Activated naive CD4-positive, alpha-beta T cell treated with anti-CD3 and anti-CD28 coated beads, Interleukin-2, amount 50 U/mL, for 72 hours (primary cell): Measurements from ENCODE around the gene ASTL. TPM values are rescaled to one million over a fixed set of nuclear protein-coding genes. Genes with fewer than 3 reads are reported as not detected.

Source experiments
- ATAC-seq, 2 donors: fragments of 150-1000 bp; cut with Tn5 transposase; 2 replicates each; pipeline ENCODE4 v1.10.0; 2021; ENCODE audit warnings: mild to moderate bottlenecking in 2 of 2, moderate library complexity in 2 of 2
- DNase-seq, 2 donors: peaks; one replicate each; pipeline ENCODE4 v3.0.0; 2021 to 2022; ENCODE audit warnings: low spot score in 2 of 2
- H3K27ac Mint-ChIP-seq, 2 donors: one replicate each; pipeline ENCODE4 v1.8.0; 2022; ENCODE audit warnings: mild to moderate bottlenecking in 2 of 2, mixed read lengths in 2 of 2
- H3K36me3 Mint-ChIP-seq, 2 donors: one replicate each; pipeline ENCODE4 v1.8.0; 2022; ENCODE audit warnings: mixed read lengths in 2 of 2
- H3K9me3 Mint-ChIP-seq, 2 donors: one replicate each; pipeline ENCODE4 v1.8.0; 2022; ENCODE audit warnings: mixed read lengths in 2 of 2
- total RNA-seq, 2 donors: library from RNA; stranded (reverse); gene quantifications; one replicate each; pipeline ENCODE4 v1.2.3, GENCODE V29; 2022

The ASTL gene
- 1 to 10 TPM in 1 of 2 donors, under 1 TPM in 1; 0.82 to 3.4 TPM for total RNA-seq

DNA sequence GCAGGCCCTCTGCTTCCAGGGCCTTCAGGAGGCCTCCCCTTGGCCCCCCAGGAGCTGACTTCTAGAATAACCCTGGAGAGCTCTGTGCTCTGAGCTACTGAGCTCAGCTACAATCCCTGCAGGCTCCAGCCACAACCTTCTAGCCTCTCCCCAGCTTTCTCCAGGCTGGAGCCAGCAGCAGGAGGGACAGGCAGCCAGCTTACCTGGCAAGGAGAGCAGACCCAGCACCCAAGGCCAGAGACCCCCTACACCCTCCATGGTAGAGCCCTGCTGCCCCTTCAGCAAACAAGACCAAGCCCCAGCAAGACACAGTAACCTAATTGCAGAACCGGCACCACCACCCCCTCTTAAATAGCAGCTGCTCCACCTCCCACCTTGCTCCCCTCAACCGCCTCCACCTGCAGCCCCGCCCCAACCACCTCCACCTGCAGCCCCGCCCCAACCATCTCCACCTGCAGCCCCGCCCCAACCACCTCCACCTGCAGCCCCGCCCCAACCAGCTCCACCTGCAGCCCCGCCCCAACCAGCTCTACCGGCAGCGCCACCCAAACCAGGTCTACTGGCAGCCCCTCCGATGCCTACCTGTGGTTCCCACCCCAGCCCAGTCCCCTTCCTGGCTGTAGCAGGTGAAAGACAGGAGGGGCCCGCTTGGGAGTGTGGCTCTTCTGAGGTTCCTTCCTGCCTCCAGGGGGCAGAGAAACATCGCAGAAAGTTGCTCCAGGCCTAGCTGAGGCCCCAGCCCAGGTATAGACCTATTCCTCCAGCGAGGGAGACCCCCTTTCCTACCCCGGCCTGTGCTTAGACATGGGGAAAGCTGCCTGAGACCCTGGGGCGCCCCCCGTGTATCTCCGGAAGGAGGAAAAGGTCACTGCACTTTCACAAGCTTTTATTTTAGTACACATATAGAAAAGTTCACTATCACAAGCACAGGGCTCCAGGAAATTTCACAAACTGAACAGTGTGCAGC lies at the start of gene ASTL:
Gene ASTL, minus strand, starts transcription at position 324 of the 967 bp plus-strand sequence. Its CDS starts 66 bp downstream, at position 258.
- peaks cover 15 to 17% of the 10 kb centered on the region in 2 donors for H3K36me3 Mint-ChIP-seq
- peak within 1 kb of the TSS; percentile 53 to 72 for H3K27ac Mint-ChIP-seq
- no peaks in the 10 kb centered on the region for H3K9me3 Mint-ChIP-seq
- peak; percentile 62 to 80 for DNase-seq
- peak; percentile 29 to 70 for ATAC-seq

DNA sequence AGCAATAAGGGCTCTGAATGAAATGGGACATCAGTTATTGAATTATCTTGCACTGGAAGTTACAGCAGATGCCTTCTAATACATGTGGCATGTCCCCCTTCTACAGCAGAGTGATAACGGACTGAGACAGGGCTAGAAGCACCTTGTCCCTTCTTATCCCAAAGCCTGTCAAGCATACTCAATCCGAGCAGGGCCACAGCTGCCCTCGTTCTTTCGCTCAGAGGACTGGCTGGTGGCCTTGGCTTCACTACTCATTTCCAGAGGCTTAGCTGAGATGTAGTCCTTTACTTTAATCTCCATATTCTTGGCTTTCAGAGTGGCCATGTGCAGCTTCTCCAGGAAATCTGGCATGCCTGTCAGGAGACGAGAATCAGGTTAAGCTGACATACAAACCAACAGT lies 48.3 kb upstream of the ASTL start:
- H3K36me3 Mint-ChIP-seq: peaks cover 8 to 19% of the 10 kb centered on the region in 2 donors
- no peak overlapping the region for H3K27ac Mint-ChIP-seq
- DNase-seq: no peak
- no peaks in the 10 kb centered on the region for H3K9me3 Mint-ChIP-seq
- no peak for ATAC-seq

DNA sequence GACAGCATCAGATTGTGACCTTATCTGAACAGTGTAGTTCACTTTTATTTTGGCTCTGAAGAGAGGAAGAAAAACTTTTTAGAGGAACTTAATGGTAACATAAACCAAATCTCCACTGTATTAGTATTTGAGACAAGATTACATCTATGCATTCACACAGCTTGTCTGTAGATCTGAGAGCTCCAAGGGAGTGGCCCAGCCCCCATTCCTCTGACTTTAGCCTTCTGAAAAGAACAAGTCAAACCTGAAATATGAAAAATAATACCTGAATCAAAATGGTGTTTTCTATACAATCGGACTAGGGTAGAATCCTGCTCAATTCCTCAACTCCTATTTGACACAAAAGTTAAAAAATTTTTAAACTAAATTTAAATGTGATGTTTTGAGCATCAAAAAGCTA lies 47.2 kb upstream of the ASTL start:
- Mint-ChIP-seq H3K27ac (peak overlapping the region in 1 of 2 donors; percentile 8), H3K36me3 (peaks cover 4 to 19% of the 10 kb centered on the region in 2 donors)

DNA sequence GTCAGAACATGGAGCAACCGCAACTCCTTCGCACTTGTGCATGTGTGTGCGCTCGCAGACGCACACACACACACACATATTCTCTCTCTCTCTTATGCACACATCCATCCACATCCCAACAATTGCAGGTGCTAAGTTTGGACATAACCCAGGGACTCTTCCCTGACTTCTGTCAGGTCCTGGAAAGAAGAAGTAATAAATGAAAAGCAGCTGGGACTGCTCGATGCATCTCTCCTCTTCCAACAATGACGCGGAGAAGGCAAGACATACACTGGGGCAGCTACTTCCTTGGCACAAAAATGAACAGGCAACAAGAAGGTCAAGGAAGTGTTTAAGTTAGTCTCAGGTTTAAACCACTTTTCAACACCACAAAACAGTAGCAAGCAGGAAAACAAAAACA lies 46.7 kb upstream of the ASTL start:
- DNase-seq (no peak), ATAC-seq (no peak)
- peaks cover 4 to 19% of the 10 kb centered on the region in 2 donors for H3K36me3 Mint-ChIP-seq
- no peaks in the 10 kb centered on the region for H3K9me3 Mint-ChIP-seq
- peak overlapping the region in 1 of 2 donors; percentile 28 for H3K27ac Mint-ChIP-seq

More for the DNA sequence above, 47.2 kb upstream of the ASTL start:
- H3K9me3 Mint-ChIP-seq: no peaks in the 10 kb centered on the region
- ATAC-seq (no peak), DNase-seq (no peak)

DNA sequence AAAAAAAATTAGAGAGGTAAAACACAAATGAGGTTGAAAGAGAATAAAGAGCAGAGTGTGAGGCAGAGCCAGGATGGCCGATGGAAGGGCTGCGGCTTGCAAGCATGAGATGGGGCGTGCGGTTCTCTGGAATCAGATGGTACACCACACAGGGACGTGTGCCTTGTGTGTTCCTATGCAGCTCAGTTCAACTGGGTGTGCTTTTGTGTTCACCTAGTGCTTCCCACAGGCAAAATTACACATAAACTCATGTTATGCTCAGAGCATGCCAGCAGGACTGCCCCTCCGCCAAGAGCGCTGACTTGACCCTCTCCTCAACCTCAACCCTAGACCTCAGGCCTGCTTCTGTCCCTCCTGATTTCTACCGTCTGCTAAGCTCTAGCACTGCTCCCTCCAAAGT lies 45.9 kb upstream of the ASTL start:
- peaks cover 4 to 19% of the 10 kb centered on the region in 2 donors for H3K36me3 Mint-ChIP-seq
- DNase-seq: no peak

DNA sequence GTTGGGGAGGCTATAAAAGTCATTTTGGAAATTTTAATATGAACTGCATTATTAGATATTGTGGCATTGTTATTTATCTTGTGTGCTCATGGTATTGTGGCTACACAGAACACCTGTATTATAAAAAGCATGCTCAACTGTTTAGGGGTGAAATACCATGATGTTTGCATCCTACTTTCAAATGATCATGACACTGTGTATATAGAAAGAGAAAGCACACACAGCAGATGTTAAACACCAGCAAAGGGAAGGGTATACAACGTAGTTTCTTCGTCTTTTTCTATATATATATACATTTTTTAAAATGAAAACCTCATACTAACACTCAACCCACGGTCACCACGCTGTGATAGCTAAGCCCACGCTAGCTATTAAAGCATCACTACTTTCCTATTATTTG lies 43.2 kb upstream of the ASTL start:
- Mint-ChIP-seq H3K36me3 (peaks cover 4 to 11% of the 10 kb centered on the region in 2 donors), H3K27ac (peak overlapping the region in 1 of 2 donors; percentile 26), H3K9me3 (no peaks in the 10 kb centered on the region)
- ATAC-seq (no peak), DNase-seq (no peak)

More for the DNA sequence above, 45.9 kb upstream of the ASTL start:
- ATAC-seq: no peak
- Mint-ChIP-seq H3K9me3 (no peaks in the 10 kb centered on the region), H3K27ac (peak overlapping the region in 1 of 2 donors; percentile 28)

DNA sequence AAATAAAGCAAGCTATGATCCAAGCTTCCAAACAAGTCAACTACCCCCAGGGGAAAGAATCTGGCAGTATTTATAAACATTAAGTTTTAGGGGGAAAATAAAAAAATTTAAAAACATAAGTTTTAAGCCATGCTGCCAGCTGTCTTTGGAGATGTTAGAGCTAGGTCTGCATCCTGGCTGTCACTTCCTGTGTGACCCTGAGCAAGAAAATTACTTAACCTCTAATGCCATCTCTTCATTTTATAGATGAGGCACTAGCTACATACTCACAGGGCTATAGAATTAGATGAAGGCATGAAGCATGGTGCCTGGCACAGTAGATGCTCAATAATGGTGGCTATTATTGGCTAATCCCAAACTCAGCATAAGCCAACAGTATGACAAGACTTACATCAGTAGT lies 42.2 kb upstream of the ASTL start:
- Mint-ChIP-seq H3K36me3 (peaks cover 4 to 11% of the 10 kb centered on the region in 2 donors), H3K27ac (no peak overlapping the region), H3K9me3 (no peaks in the 10 kb centered on the region)
- no peak for DNase-seq
- ATAC-seq: no peak

DNA sequence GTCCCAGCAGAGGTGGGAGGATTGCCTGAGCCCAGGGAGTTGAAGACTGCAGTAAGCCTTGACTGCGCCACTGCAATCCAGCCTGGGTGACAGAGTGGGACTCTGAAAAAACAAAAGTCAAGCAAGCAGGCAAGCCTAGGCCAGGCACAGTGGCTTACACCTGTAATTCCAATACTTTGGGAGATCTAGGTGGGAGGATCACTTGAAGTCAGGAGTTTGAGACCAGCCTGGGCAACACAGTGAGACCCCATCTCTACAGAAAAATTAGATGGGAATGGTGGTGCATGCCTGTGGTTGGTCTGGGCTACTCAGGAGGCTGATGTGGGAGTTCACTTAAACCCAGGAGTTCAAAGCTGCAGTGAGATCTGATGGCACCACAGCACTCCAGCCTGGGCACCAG lies 41.7 kb upstream of the ASTL start:
- Mint-ChIP-seq H3K27ac (no peak overlapping the region), H3K9me3 (no peaks in the 10 kb centered on the region), H3K36me3 (peaks cover 3 to 9% of the 10 kb centered on the region in 2 donors)
- ATAC-seq (no peak), DNase-seq (no peak)

DNA sequence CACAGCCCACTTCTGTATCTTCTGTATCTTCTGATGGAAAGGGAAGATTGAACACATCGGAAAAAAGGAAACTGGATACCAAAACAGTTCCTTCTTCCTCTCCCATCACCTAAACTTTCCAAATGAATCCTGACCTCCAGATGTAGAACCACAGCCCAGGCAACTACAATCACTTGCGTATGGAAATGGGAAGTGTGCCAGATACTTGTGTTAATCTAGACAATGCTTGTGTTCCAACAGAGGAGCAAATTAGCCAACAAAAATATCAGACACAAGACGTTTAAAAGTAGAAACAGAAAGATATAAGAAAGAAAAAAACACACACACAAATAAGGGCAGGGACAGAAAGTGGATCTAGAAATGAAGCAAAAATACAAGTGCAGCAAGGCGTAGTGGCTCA lies 38.4 kb upstream of the ASTL start:
- ATAC-seq (no peak), DNase-seq (no peak)
- Mint-ChIP-seq H3K9me3 (no peaks in the 10 kb centered on the region), H3K36me3 (no peaks in the 10 kb centered on the region), H3K27ac (no peak overlapping the region)

DNA sequence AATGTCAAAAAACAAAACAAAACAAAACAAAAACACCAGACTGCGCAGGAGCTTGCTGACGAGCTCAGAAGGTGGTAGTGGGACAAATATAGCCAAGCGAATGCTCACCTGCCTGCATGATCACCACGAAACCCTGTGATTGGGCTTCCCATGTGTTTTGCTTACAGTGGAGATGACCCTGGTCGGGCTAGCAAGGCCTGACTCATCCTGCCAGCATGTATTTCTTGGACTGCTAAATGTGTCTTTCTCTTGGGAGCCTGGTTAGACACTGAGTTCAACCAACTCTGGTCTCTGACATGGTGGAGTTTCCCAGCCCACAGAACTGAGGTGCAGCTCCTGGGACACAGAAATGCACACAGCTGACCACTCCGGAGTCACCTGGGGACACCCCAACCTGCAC lies 37.6 kb upstream of the ASTL start:
- ATAC-seq: no peak
- no peak for DNase-seq
- Mint-ChIP-seq H3K27ac (no peak overlapping the region), H3K9me3 (no peaks in the 10 kb centered on the region), H3K36me3 (peaks cover 0 to under 1% of the 10 kb centered on the region in 2 donors)

DNA sequence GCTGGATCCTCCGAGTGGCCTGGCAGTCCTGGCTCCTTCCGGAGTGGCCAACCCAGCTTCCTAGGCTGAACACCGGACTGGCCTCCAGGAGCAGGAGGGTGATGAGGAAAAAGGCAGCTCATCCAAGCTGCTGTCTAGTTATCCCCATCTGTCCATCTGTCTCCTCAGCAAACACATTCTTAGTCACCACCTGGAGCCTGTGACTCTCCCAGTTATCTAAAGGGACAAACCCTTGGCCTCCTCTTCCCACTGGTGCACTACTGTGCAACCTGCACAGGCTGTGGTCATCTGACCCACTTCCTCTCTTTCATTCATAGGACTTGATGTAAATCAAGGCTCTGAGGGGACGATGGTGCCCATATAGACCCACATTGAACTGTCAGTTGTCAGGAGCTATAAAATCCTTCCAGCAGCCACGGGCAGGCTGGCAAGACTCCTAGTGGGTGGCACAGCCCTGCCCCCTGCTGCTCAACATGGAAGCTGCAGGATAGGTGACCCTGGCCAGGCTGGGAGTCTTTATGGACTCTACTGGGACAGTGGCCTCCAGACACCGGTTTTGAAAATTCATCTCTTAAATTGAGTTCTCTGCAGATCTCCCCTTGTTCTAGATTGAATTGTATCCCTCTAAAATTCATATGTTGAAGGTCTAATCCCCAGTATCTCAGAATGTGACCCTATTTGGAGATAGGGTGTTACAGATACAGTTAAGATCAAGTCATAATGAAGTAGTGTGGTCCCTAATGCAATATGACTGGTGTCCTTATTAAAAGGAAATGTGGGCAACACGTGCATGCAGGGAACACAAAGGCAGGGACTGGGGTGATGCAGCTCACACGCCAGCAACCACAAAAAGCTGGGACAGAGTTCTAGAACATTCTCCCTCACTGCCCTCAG lies 36.2 kb upstream of the ASTL start:
- peak; percentile 96 for ATAC-seq
- DNase-seq: peak; percentile 82 to 89

DNA sequence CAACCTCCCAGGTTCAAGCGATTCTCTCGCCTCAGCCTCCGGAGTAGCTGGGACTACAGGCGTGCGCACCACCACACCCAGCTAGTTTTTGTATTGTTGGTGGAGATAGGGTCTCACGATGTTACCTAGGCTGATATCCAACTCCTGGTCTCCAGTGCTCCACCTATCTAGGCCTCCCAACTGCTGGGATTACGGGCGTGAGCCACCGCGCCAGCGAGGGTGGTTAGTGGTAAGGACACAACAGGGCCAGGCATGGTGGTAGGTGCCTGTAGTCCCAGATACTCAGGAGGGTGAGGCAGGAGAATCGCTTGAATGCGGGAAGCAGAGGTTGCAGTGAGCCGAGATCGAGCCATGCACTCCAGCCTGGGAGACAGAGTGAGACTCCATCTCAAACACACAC lies 33.5 kb upstream of the ASTL start:
- peak overlapping the region in 1 of 2 donors; percentile 13 for H3K27ac Mint-ChIP-seq

More for the DNA sequence above, 36.2 kb upstream of the ASTL start:
- H3K27ac Mint-ChIP-seq: no peak overlapping the region
- H3K9me3 Mint-ChIP-seq: peaks cover 0 to 9% of the 10 kb centered on the region in 2 donors
- H3K36me3 Mint-ChIP-seq: peaks cover 0 to 12% of the 10 kb centered on the region in 2 donors

DNA sequence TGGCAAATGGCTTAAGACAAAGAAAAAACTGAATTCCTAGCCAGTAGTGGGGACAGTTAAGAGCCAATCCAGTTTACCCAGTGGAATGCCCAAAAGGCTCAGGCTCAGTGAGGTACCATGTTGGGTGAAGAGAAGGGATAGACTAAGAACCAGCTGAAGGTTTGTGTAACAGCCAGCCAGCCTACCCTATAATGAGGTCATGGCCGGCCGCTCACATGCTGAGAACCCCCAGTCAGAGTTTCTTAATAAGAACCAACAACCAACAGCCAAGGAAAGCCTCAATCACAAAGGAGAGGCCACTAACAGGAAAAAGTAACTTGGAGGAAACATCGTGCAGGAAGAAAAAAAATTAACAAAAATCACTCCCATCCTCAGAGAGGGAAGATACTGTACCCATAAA lies 32.3 kb upstream of the ASTL start:
- Mint-ChIP-seq H3K9me3 (peaks cover 0 to 9% of the 10 kb centered on the region in 2 donors), H3K27ac (peak overlapping the region in 1 of 2 donors; percentile 2), H3K36me3 (peaks cover 0 to 19% of the 10 kb centered on the region in 2 donors)
- DNase-seq: no peak
- ATAC-seq: no peak

More for the DNA sequence above, 33.5 kb upstream of the ASTL start:
- H3K9me3 Mint-ChIP-seq: peaks cover 0 to 9% of the 10 kb centered on the region in 2 donors
- DNase-seq (no peak), ATAC-seq (no peak)
- peaks cover 0 to 19% of the 10 kb centered on the region in 2 donors for H3K36me3 Mint-ChIP-seq

DNA sequence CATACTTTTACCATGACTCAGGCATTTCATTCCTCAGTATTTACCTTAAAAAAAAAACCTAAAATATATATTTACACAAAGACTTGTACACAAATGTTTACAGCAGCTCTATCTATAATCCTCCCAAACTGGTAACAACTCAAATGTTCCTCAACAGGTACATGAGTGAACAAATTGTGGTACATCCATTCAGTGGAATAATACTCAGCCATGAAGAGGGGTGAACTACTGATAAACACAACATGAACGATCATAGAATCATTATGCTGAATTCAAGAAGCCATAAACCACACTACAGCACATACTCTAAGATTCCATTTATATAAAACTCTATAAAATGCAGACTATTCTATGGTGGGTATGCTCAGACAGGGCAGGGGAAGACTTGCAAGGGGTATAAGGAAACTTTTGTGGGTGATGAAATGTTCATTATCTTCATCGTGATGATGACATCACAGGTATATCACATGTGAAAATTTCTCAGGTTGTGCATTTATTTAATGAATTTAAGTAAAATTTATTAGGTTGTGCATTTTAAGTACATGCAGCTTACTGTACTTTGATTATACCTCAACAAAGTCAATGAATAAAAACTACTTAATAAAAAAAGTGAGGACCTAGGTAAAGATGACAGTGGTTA lies 31.7 kb upstream of the ASTL start:
- ATAC-seq (no peak), DNase-seq (no peak)
- Mint-ChIP-seq H3K9me3 (peaks cover 0 to 9% of the 10 kb centered on the region in 2 donors), H3K36me3 (peaks cover 0 to 19% of the 10 kb centered on the region in 2 donors), H3K27ac (no peak overlapping the region)

DNA sequence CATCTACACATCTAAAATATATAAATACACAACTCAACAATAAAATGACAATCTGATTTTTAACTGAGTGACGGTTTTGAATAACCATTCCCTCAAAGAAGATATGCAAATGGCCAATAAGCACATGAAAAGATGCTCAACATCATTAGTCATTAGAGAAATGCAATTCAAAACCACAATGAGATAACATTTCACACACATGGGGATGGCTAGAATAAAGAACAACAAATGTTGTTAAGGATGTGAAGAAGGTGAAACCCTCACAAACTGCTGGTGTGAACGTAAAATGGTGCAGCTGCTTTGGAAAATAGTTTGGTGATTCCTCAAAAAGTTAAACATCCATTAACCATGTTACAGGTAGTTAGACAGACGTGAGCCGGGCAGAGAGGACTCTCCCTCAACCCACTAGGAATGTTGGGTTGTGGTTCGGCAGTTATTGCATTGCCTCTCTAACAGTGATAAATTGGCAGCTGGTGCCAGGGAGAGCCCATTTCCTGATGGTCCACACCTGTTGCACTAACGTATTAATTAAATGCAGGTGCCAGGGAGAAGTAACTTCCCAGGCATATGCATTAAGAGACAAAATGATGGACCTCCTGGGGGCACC lies 29.2 kb upstream of the ASTL start:
- Mint-ChIP-seq H3K27ac (no peak overlapping the region), H3K36me3 (peaks cover 0 to 19% of the 10 kb centered on the region in 2 donors), H3K9me3 (peaks cover 0 to 9% of the 10 kb centered on the region in 2 donors)
- ATAC-seq (no peak), DNase-seq (no peak)
